Choroid plexus epithelial cell (primary cell): ENCODE measurements around the gene CXCL8.

Experiments used
- DNase-seq: peaks from one replicate; pipeline ENCODE4 v3.0.0-alpha.2; 2010; ENCODE audit warnings: low read depth
- H3K4me3 ChIP-seq: 2 replicates; pipeline ENCODE4 v1.5.1; 2011; ENCODE audit warnings: low read depth, mild to moderate bottlenecking, control low read depth, low read length, moderate library complexity
- CTCF ChIP-seq: conservative IDR thresholded peaks from 2 replicates; pipeline ENCODE4 v1.5.1; 2011; ENCODE audit warnings: low read depth, mild to moderate bottlenecking, control low read depth, inconsistent platforms, low read length, moderate library complexity

Gene CXCL8

GRCh38 chr4:73731968-73732610 lies 8.3 kb upstream of the CXCL8 start:
- TF ChIP-seq CTCF: no peak
- no peak overlapping the region for H3K4me3 ChIP-seq
- peak; percentile 40 for DNase-seq

- no peak for DNase-seq
- no peak overlapping the region for H3K4me3 ChIP-seq
- no peak for TF ChIP-seq CTCF
Observed at GRCh38 chr4:73732759-73733431, 7.5 kb upstream of the CXCL8 start.

GRCh38 chr4:73734530-73735001 lies 5.8 kb upstream of the CXCL8 start:
- no peak for TF ChIP-seq CTCF
- no peak overlapping the region for H3K4me3 ChIP-seq
- peak; percentile 73 for DNase-seq

GRCh38 chr4:73735231-73735630 lies 5.1 kb upstream of the CXCL8 start:
- H3K4me3 ChIP-seq: no peak overlapping the region
- DNase-seq: peak; percentile 50
- TF ChIP-seq CTCF: no peak

- peak overlapping the region; percentile 51 for H3K4me3 ChIP-seq
- no peak for DNase-seq
- TF ChIP-seq CTCF: no peak
Observed at GRCh38 chr4:73741031-73741749, 821 bp downstream of the CXCL8 start.

- H3K4me3 ChIP-seq: peak overlapping the region; percentile 51
Observed at GRCh38 chr4:73741750-73742489, 1.6 kb downstream of the CXCL8 start.

More at GRCh38 chr4:73741750-73742489, 1.6 kb downstream of the CXCL8 start:
- no peak for TF ChIP-seq CTCF
- DNase-seq: no peak
